RWPE2 (cell line): ENCODE measurements around the gene ECM2.

ENCODE experiments used
- ATAC-seq: fragments of 200-7000 bp; cut with Tn5 transposase; 3 replicates; pipeline ENCODE4 v1.9.1; 2021; ENCODE audit warnings: low read depth
- DNase-seq: peaks from one replicate; pipeline ENCODE4 v3.0.0-alpha.2; 2020; ENCODE audit warnings: low spot score
- H3K27ac ChIP-seq: fragments of 450-650 bp; 2 replicates; pipeline ENCODE4 v1.5.1; 2017; ENCODE audit warnings: mild to moderate bottlenecking; ENCODE audit not compliant: poor library complexity, severe bottlenecking
- H3K27me3 ChIP-seq: fragments of 250-450 bp; sonication (Bioruptor Pico); 2 replicates; pipeline ENCODE4 v1.5.1; 2021; ENCODE audit warnings: mild to moderate bottlenecking, moderate library complexity; ENCODE audit not compliant: insufficient read depth, poor library complexity, severe bottlenecking
- H3K36me3 ChIP-seq: fragments of 250-450 bp; sonication (Bioruptor Pico); 2 replicates; pipeline ENCODE4 v1.5.1; 2020; ENCODE audit warnings: low read depth, mild to moderate bottlenecking, moderate library complexity
- H3K4me1 ChIP-seq: fragments of 250-450 bp; sonication (Bioruptor Pico); 2 replicates; pipeline ENCODE4 v1.5.1; 2021; ENCODE audit warnings: mild to moderate bottlenecking, moderate library complexity; ENCODE audit not compliant: insufficient read depth, poor library complexity, severe bottlenecking
- H3K4me3 ChIP-seq: fragments of 250-450 bp; sonication (Bioruptor Pico); 2 replicates; pipeline ENCODE4 v1.5.1; 2021; ENCODE audit warnings: mild to moderate bottlenecking, moderate library complexity; ENCODE audit not compliant: severe bottlenecking
- H3K9me3 ChIP-seq: fragments of 250-450 bp; sonication (Bioruptor Pico); 2 replicates; pipeline ENCODE4 v1.5.1; 2021; ENCODE audit warnings: mild to moderate bottlenecking, moderate library complexity; ENCODE audit not compliant: severe bottlenecking
- TF ChIP-seq, protein P1 (sequence below): fragments of 450-650 bp; IDR thresholded peaks from one replicate; pipeline ENCODE4 v1.5.1; 2017; ENCODE audit warnings: mild to moderate bottlenecking, moderate library complexity; ENCODE audit not compliant: poor library complexity, severe bottlenecking

The ECM2 gene

GRCh38 chr9:92522983-92523970 lies 12.5 kb downstream of the ECM2 start:
- DNase-seq (no peak), ATAC-seq (no peak)
- Histone ChIP-seq H3K4me1 (no peaks in the 10 kb centered on the region), H3K27ac (no peak overlapping the region), H3K27me3 (no peaks in the 10 kb centered on the region), H3K9me3 (no peaks in the 10 kb centered on the region), H3K36me3 (no peaks in the 10 kb centered on the region), H3K4me3 (no peak overlapping the region)
- TF ChIP-seq, protein P1, sequence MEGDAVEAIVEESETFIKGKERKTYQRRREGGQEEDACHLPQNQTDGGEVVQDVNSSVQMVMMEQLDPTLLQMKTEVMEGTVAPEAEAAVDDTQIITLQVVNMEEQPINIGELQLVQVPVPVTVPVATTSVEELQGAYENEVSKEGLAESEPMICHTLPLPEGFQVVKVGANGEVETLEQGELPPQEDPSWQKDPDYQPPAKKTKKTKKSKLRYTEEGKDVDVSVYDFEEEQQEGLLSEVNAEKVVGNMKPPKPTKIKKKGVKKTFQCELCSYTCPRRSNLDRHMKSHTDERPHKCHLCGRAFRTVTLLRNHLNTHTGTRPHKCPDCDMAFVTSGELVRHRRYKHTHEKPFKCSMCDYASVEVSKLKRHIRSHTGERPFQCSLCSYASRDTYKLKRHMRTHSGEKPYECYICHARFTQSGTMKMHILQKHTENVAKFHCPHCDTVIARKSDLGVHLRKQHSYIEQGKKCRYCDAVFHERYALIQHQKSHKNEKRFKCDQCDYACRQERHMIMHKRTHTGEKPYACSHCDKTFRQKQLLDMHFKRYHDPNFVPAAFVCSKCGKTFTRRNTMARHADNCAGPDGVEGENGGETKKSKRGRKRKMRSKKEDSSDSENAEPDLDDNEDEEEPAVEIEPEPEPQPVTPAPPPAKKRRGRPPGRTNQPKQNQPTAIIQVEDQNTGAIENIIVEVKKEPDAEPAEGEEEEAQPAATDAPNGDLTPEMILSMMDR: no peak

DNA sequence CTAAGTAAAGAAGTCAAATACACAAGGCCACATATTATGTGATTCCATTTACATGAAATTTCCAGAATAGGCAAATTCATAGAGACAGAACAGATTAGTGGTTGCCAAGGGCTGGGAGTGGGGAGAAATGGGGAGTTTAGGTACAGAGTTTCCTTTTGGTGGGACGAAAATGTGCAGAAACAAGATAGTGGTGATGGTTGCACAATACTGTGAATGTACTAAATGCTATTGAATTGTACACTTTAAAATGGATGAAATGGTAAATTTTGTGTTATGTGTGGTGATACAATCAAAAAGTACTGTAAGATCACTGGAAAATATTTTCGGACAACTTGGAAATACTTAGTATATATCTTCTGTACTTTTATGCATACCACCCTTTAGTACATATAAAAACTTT lies 15.0 kb downstream of the ECM2 start:
- H3K4me1 ChIP-seq: no peaks in the 10 kb centered on the region
- no peaks in the 10 kb centered on the region for H3K27me3 ChIP-seq
- no peak for ATAC-seq
- H3K36me3 ChIP-seq: no peaks in the 10 kb centered on the region
- TF ChIP-seq, protein P1: no peak
- DNase-seq: no peak
- H3K27ac ChIP-seq: no peak overlapping the region
- no peak overlapping the region for H3K4me3 ChIP-seq
- no peaks in the 10 kb centered on the region for H3K9me3 ChIP-seq

DNA sequence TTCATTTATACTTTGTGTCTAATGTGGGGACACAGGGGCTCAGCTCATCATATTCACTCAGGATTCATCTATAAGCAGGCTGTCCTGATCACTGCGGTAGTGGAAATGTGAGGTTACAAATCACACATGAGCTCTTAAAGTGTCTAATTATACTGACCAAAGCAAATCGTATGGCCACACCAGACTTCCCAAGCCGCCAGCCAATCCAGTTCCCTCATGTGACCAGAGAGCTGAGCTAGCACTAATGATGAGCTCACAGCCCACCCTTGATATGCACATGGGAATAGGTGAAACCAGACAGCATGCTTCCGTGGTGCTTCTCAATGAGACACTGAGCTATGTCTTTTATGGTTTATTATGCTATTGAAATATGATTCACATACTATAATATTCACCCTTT lies 17.6 kb downstream of the ECM2 start:
- Histone ChIP-seq H3K4me1 (no peaks in the 10 kb centered on the region), H3K27ac (no peak overlapping the region), H3K9me3 (no peaks in the 10 kb centered on the region), H3K27me3 (no peaks in the 10 kb centered on the region), H3K4me3 (no peak overlapping the region), H3K36me3 (no peaks in the 10 kb centered on the region)
- DNase-seq (no peak), ATAC-seq (no peak)
- TF ChIP-seq, protein P1: no peak

DNA sequence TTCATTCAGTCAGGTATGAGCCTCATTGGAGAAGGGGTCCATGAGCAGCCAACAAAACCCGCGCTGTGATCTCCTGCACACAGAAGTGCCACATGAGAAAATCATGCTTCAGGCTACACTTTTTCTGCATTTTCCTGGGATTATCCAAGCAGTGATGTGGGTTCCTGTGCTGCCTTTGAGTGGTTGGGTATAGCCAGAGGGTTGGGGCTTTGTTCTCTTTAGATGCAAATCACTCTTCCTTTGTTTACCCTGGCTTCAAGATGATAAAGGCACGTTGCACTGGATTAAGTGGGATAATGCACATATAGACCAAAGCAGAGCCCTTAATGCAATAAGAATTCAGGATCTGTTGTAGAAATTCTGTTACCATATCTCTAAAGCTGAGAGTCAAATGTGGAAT lies 18.7 kb downstream of the ECM2 start:
- H3K9me3 ChIP-seq: no peaks in the 10 kb centered on the region
- no peaks in the 10 kb centered on the region for H3K4me1 ChIP-seq
- no peak for DNase-seq
- no peak overlapping the region for H3K4me3 ChIP-seq
- H3K27ac ChIP-seq: no peak overlapping the region
- no peak for ATAC-seq
- no peaks in the 10 kb centered on the region for H3K27me3 ChIP-seq
- TF ChIP-seq, protein P1: no peak
- no peaks in the 10 kb centered on the region for H3K36me3 ChIP-seq

DNA sequence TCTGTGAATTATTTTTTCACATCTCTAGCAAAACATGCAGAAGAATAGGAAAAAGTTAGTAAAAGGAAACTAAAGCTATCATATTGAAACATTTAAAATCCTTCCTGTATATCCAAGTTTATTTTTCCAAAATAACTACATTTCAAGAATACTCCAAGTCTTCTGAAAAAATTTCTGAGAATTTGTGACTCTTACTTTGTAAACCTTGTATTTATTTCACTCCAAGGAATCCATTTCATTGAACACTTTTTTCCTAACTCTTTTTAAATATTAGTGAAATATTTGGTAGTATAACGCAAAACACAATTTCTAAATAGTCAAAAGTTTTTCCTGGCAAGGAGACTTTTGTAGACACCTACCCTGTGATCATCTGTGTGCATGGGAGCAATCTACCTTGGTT lies 19.3 kb downstream of the ECM2 start:
- no peak for DNase-seq
- Histone ChIP-seq H3K27ac (no peak overlapping the region), H3K27me3 (no peaks in the 10 kb centered on the region), H3K4me3 (no peak overlapping the region), H3K4me1 (no peaks in the 10 kb centered on the region), H3K9me3 (no peaks in the 10 kb centered on the region), H3K36me3 (no peaks in the 10 kb centered on the region)
- TF ChIP-seq, protein P1: no peak
- ATAC-seq: no peak
